ENCODE measurements around the gene ABCC3.

ABCC3 gene

GRCh38 chr17:50626037-50626574, 8.6 kb upstream of the ABCC3 start:
- DNase-seq (ENCODE audit: low read depth), result peak; percentile 2
- peak; percentile 77 for TF ChIP-seq CTCF (IDR thresholded peaks at IDR 0.05; ENCODE audit: control insufficient read depth, insufficient read depth, low read depth, low read length, missing control alignments)
- no peak overlapping the region for H3K4me3 ChIP-seq (ENCODE audit: control insufficient read depth, low read depth, low read length)

- no peak for DNase-seq (ENCODE audit: low read depth)
- no peak for TF ChIP-seq CTCF (IDR thresholded peaks at IDR 0.05; ENCODE audit: control insufficient read depth, insufficient read depth, low read depth, low read length, missing control alignments)
- no peak overlapping the region for H3K4me3 ChIP-seq (ENCODE audit: control insufficient read depth, low read depth, low read length)
Measured at GRCh38 chr17:50627036-50627781, 7.5 kb upstream of the ABCC3 start.

GRCh38 chr17:50627782-50628601, 6.7 kb upstream of the ABCC3 start:
- DNase-seq (ENCODE audit: low read depth), result no peak
- H3K4me3 ChIP-seq (ENCODE audit: control insufficient read depth, low read depth, low read length), result no peak overlapping the region
- no peak for TF ChIP-seq CTCF (IDR thresholded peaks at IDR 0.05; ENCODE audit: control insufficient read depth, insufficient read depth, low read depth, low read length, missing control alignments)

- no peak for DNase-seq (ENCODE audit: low read depth)
- no peak overlapping the region for H3K4me3 ChIP-seq (ENCODE audit: control insufficient read depth, low read depth, low read length)
- no peak for TF ChIP-seq CTCF (IDR thresholded peaks at IDR 0.05; ENCODE audit: control insufficient read depth, insufficient read depth, low read depth, low read length, missing control alignments)
Measured at GRCh38 chr17:50629902-50630301, 4.8 kb upstream of the ABCC3 start.

GRCh38 chr17:50630524-50631194, 4.0 kb upstream of the ABCC3 start:
- no peak overlapping the region for H3K4me3 ChIP-seq (ENCODE audit: control insufficient read depth, low read depth, low read length)
- TF ChIP-seq CTCF (IDR thresholded peaks at IDR 0.05; ENCODE audit: control insufficient read depth, insufficient read depth, low read depth, low read length, missing control alignments), result peak; percentile 79
- no peak for DNase-seq (ENCODE audit: low read depth)

GRCh38 chr17:50631195-50631907, 3.3 kb upstream of the ABCC3 start:
- no peak for DNase-seq (ENCODE audit: low read depth)

More at GRCh38 chr17:50631195-50631907, 3.3 kb upstream of the ABCC3 start:
- TF ChIP-seq CTCF (IDR thresholded peaks at IDR 0.05; ENCODE audit: control insufficient read depth, insufficient read depth, low read depth, low read length, missing control alignments), result no peak
- H3K4me3 ChIP-seq (ENCODE audit: control insufficient read depth, low read depth, low read length), result no peak overlapping the region
